SK-N-MC (cell line): ENCODE measurements around the gene BBC3.

Experiments
- EZH2 ChIP-seq: fragments of 200-600 bp; sonication (generic); IDR thresholded peaks from one replicate; pipeline ENCODE4 v1.6.1; 2017; ENCODE audit warnings: antibody characterized with exemption
- FOXP2 ChIP-seq: optimal IDR thresholded peaks from 2 replicates; pipeline ENCODE3; 2011; ENCODE audit warnings: mild to moderate bottlenecking, moderate library complexity; ENCODE audit not compliant: insufficient read depth; ENCODE audit errors: extremely low read length, control extremely low read depth
- POLR2AphosphoS5 ChIP-seq: IDR thresholded peaks from 2 replicates; pipeline ENCODE4 v1.6.1; 2012; ENCODE audit warnings: mild to moderate bottlenecking, low read depth, low read length, borderline replicate concordance

DNA sequence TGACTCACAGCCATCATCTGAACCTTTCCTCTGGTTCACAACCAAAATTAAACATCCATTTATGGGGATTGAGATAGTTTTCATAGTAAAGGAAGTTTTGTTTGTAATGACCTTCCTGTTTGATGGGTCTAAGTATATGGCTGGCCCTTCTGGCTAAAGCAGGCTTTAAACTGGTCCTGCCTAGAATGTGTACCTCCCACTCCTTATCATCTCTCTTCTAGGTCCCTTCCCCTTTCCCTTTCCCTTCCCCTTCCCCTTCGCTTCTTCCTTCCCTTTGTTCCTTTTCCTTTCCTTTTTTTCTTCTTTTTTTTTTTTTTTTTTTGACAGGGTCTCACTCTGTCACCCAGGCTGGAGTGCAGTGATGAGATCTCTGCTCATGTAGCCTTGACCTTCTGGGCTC lies 35.6 kb downstream of the BBC3 start:
- TF ChIP-seq EZH2, result no peak
- no peak for TF ChIP-seq POLR2AphosphoS5
- TF ChIP-seq FOXP2, result no peak
